ENCODE results near the gene RPTOR.

Gene RPTOR

DNA sequence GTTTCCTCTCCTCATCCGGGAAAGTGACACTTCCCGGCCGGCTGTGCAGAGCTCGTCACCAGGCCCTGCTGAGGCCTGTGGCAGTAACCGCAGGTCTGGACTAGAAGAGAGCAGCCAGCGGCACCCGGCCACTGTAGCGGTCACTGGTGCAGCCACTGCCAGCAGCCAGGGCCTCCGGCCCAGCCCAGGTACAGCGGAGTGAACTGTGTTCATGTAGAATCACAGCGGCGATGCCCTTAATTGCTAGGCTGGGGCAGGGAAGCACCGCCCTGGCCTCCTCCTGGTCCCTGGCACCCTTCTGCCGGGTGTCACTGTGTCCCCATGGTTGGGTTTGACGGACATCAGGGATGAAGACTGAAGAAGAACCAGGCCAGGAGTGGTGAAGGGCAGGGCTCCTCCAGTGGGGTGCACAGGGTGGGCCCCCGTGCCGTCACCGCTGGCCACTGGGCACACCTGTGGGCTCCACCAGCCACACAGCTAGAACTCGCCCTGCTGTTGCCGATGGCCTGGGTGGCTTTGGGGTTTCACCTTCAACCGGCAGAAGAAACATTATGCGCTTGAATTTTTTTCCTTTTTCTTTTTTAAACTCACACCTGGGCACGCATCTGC is 281.8 kb downstream of the RPTOR start:
- no peak for DNase-seq (ENCODE audit: low read depth in 2 of 2, low spot score in 1 of 2)

DNA sequence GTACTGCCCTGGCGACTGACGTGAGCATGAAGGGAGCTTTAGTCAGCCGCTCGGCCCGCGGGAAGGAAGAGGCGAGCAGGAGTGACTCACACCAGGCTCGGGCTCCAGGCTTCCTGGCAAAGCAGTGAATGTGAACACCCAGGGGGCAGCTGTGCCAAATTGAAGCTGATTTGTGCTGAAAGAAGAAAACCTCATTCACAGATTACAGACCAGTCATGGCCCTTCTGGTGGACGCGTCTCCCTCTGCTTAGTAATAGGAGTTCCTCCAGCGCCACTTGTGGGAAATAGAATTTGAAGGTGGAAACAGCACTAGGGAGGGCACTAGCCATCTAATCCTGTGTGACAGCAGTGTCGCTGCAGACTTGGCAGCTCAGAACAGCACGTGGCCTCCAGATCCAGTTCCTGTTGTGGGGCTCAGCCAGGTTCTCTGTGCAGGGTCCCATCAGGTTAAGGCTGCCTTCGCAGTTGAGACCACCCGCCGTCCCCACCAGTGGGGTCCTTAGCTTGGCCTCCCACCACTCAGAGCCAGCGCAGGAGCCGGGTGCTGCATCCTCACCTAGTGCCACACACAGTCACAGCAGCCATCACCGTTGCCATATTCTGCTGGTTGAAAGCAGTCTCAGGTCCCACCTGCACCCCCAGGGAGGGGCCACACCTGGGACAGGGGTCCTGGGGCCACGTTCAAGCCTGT is 282.5 kb downstream of the RPTOR start:
- DNase-seq (ENCODE audit: low read depth in 2 of 2, low spot score in 1 of 2): no peak

DNA sequence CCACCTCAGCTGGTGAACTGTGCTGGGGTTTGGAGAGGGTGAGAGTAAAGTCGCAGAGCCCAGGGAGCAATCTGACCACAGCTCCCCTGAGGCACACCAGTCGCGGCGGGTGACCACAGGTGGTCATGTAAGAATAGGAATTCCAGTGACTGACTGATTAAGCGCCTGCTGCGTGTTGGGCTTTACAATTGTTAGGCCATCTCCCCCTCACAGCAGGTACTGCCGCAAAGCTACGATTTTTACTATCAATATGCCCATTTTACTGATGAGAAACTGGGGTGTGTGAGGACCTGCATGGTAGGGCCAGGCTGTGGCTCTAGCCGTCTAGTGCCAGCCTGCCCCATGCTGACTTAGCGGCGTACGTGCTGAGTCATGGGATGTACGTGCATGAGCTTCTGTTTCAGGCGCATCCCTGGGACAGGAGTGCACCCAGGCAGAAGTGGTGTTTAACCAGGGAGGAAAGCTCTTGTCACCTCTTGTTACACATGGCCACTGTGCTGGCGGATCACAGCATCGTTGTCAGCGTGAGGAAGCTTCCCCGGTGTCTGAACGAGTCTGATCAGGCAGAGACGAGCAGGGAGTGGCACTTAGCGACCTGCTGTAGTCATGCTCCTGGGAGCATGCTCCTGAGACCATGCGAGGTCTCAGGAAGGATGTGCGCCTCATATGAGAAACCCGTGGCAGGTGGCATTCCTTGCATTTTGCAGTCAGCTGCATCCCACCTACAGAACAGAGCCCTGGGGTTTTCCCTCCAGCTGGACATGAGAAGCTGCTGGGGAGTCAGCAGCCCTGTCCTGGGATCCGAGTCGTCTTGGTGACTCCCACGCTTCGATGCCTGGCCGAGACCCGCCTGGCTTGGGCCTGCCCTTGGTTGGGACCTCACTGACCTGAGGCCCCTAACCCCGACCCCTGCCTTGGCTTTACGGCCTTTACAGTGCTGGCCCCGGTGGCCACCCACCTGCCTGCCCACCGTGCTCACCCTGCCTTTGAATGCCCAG is 283.3 kb downstream of the RPTOR start:
- DNase-seq (ENCODE audit: low read depth in 2 of 2, low spot score in 1 of 2): no peak

DNA sequence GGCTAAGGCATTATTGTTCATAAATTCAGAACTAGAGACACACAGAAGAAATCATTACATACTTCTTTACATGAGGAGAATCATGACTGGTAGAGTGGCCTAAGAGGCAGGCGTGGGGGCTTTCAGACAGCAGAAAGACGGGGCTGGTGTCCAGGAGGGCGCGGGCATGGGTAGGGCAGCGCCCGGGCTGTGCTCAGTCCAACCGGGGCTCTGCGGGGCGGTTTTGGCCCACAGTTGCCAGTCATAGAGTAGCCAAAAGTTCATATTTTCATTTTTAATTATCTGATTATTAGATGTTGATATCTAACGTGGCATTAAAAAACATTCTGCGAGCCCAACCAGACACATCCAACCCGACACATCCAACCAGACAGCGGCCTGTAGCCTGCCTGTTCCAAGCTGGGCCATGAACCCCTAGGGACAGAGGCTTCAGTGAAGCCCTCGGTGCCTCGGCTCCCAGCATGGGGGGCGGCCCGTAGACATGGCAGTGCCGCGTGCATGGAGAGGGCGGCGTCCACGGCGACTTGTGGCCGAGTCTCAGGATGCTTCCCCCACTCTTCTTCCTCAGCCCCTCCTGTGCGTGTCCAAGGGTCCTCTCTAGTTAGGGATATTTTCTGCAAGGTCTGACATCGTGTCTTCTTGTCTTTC is 284.7 kb downstream of the RPTOR start:
- DNase-seq (ENCODE audit: low read depth in 2 of 2, low spot score in 1 of 2): no peak

DNA sequence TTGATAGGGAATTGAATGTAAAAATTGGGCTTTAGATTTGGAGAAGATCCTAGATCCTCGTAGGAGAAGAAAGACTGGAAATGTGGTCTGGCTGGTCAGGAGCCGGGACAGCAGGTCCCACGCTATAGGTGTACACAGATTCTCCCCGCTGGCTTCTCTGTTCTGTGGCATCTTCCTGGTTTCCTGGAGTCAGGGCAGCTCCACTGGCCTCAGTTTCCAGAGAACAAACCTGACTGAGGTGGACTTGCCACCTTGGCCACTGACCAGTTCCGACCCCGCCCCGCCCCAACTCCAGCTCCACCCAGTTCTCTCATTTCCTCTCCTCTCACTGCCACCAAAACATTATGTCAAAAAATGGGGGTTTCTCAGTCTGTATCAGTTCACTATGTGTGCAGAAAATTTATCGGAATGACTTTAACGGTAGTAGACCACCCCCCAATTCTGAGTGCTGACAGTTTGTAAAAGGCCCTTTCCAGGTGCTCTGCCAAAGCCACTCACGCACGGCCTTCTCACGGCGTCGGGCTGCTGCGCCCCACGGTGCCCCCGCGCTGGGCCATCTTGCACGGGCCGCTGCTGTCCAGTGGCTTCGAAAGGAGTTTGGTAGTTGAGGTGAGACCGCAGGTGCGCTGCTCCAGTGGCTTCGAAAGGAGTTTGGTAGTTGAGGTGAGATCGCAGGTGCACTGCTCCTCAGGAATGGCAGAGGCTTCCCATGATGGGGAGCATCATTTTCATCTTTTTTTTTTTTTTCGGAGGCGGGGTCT is 285.6 kb downstream of the RPTOR start:
- DNase-seq (ENCODE audit: low read depth in 2 of 2, low spot score in 1 of 2): no peak

DNA sequence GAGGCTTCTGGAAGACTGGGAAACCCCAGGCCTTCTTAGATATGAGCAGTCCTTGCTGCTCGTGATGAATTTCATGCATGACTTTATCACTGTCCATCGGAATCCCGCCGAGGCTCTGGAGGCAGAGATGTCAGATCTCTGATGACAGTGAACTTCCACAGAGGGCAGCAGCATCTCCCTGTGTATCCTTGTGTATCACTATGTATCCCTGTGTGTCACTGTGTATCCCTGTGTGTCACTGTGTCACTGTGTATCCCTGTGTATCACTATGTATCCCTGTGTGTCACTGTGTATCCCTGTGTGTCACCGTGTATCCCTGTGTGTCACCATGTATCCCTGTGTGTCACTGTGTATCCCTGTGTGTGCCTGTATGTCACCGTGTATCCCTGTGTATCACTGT is 286.9 kb downstream of the RPTOR start:
- no peak for DNase-seq (ENCODE audit: low read depth in 2 of 2, low spot score in 1 of 2)

DNA sequence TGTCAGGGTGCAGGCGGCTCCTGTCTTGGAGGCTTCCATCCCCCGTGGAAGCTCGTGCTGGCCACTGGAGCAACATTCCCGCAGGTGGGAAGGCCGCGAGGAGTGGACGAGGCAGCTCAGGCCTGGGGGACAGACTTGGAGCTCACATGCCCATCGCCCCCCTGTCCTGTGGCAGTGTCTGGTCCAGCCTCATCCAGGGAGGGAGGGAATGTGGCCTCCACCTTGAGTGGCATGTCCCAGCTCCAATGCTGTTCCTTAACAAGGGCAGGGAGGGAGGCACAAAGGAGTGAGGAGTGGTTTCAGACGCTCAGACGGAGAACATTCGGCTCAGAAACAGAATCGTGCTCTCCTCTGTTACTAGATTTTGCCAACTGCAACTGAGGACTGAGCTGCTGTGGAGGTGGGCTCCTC is 287.6 kb downstream of the RPTOR start:
- DNase-seq (ENCODE audit: low read depth in 2 of 2, low spot score in 1 of 2): no peak

DNA sequence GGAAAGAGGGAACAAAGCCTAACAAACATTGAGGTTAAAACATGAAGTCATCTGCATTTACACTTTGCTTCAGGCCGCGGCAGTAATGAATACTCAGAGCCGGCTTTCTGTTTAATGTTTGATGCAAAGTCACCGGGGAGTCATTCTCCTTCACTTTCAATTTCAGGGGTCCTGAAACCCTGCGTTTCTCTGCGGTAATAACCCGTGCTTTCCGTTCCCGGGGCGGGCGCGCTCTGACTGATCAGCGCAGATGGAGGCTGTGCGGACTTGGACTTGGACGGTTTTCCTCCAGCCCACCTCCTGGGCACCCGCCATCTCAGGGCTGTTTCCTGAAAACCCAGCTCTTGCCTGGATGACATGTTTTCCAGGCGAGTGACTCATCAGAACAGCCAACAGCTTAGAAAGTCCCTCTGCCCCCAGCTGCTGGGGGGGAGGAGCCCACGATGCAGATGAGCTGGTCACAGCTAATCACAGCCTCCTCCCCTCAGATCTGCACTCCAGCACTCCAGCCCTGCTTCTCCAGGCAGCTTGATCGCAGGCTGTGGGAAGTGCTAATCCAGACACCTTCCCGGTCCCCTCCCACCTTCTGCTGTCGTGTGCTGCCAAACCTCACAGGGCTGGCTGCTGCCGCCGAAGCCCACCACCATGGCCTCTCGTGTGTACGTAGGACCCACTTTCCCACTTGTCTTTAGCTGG is 288.4 kb downstream of the RPTOR start:
- peak; percentile 35 to 56 for DNase-seq (ENCODE audit: low read depth in 2 of 2, low spot score in 1 of 2)

DNA sequence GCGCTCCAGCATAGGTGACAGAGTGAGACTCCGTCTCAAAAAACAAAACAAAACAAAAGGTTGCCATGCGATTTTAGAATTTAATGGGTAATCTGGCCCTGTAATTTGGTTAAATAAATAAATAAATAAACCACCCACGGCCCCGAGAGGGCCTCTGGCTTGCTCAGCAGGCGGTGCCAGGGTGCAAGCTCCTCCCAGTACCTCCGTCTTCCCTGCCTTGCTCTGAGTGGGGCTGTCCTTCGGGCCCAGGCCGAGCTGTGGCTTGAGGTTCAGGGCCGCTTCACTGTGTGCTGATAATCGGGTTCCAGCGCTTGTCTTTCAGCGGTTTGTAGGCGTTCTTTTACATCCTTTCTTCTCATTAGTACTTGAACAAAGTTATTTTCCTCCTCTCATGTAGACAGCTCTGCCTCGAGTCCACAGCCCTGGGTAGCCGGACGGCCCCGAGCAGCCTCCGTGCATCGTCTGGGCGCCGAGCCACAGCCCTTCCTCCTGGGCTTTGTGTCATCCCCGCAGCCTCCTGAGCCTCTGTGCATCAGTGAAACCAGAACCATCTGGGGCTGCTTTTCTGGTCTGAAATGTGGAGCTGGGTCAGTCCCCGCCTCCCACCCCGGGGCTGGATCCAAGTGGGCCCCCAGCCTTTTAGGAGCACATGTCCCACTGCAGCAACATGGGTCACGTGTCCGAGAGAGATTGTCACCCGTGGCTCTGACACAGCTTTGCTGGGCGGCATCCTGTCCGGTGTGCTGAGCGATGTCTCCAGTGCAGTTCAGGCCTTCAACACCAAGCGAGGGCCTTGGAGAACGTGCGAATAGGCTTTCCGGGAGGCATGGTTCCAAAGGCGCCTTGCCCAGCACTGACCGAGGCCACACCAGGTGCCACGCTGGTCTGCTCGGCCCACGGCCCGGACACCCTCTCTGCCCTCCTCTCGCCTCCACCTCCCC is 289.6 kb downstream of the RPTOR start:
- no peak for DNase-seq (ENCODE audit: low read depth in 2 of 2, low spot score in 1 of 2)

DNA sequence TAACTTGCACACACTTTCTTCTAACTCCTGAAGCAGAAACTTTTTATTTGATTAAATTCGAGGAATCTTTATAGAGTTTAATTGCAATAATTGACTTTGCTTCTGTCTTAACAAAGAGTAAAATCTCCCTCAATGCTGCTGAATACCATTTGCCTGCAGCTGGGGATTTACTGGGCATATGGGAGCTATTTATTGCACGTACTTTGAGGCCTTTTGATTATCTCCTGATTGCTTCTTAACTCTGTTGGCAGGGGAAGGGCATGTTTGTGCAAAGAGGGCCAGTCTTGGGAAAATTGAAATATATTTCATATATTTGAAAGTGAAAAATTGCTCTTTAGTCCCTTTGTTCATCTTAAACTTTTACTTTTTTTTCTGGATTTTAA is 290.2 kb downstream of the RPTOR start:
- no peak for DNase-seq (ENCODE audit: low read depth in 2 of 2, low spot score in 1 of 2)

DNA sequence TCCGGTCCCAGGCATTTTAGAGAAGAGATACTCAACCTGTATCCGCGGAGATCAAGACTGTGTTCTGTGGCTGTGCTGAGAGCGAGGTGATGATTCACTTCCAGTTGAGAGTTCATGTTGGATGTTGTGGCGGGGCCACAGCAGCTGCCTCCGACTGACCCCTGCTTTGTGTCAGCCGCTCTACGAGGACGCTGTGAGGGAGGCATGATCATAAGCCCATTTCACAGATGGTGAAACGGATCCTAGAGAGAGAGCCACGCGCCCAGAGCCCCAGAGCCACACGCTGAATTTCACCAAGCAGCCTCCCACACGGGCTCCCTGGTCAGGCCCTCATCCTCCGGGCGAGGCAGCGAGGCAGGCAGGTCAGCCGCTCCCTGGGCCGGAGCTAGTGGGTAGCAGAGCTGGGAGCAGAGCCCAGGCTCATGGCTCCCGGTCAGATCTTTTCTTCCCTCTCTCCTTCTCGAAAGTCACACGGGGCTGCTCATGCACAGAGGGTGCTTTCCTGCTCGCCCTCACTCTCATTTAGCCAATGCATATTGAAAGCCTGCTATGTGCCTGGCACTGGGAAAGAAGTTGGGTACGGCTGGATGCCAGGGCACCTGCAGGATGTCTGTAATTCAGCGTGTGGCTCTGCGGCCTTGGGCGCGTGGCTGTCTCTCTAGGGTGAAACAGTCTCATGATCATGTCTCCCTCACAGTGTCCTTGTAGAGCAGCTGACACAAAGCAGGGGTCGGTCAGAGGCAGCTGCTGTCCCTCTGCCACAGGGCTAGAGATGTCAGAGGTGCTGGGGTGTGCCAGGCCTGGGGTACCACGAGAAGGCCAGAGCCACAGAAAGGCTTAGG is 291.4 kb downstream of the RPTOR start:
- DNase-seq (ENCODE audit: low read depth in 2 of 2, low spot score in 1 of 2): no peak

DNA sequence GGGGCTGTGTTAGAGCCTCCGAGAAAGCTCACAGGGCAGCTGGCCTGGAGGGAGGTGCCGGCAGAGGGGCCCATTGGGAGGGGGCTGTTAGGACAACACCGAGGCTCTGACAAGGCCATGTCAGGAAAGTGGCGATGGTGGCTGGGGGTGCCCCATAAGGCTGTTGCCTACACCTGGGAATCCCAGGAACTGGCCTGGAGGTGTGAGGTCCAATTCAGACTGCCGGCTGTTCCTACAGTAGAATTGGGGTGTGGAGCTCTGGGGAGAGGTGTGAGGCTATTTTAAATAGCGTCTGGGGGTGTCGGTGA is 292.0 kb downstream of the RPTOR start:
- no peak for DNase-seq (ENCODE audit: low read depth in 2 of 2, low spot score in 1 of 2)

DNA sequence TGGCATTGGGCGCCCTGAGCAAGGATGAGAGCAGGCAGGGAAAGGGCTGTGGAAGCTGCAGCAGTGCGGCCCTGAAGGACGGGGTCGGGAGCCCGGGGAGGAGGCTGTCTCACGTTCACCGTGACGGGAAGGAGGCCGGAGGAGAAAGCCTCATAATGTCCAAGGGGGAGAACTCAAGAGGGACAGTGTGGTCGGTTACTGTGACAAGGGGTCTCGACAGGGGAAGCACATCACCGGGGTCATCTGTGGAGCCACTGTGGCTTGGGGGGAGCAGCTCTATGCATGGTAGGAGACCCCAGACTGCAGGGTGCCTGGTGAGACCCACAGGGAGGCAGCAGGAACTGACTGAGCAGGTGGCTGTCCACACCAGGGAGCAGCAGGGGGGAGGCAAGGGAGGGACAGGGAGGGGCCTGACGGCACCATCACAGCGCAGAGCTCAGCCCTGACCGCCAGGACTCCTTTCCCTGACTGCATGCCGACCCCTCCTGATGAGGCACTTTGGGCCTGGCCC is 292.4 kb downstream of the RPTOR start:
- DNase-seq (ENCODE audit: low read depth in 2 of 2, low spot score in 1 of 2): no peak

DNA sequence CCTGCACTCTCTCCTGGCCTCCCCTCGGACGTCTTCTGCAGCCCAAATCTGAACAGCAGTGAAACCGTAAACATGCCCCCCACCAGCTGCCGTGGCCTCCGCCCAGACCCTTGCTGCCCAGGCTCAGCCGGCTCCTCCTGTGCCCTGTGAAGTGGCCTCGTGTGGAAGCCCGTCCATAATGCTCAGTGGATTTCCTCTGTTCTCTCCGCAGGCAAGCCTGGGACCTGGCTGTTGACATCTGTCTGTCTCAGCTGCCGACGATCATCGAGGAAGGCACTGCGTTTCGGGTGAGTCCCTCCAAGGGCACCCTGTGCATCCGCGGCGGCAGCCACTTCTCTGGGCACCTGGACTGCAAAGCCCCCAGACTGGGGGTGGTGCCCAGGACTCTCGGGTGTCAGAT is 293.1 kb downstream of the RPTOR start:
- DNase-seq (ENCODE audit: low read depth in 2 of 2, low spot score in 1 of 2): no peak

DNA sequence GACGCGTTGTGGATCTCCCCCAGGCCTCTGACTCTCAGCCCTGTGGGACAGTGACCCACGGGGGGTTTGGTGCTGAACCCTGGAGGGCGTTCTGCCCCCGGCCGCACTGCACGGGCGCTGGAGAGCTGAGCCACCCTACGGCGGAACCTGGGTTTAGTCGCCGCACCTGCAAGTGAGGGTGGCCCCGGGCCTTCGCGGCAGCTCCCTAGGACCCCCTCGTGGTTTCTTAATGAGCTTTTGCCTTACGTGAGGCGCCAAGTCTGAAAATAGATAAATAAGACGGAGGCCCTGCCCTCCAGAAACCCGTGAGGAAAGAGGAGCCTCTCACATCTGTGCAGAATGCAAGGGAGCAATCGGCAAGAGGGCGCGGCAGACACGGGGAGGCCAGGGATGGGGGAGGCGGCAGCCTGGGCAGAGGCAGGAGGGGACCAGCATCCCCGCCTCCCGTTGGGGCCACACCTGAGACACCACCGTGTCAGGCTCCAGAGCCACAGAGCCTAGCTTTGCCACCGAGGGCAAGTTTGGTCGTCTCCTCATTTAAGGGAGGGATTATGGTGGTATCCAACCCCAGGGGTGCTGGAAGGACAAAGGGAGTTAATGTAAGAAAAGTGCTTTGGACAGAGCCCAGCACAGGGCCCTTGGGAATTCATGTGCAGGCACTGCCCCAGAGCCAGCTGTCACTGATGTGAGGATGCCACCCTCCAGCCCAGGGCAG is 293.8 kb downstream of the RPTOR start:
- no peak for DNase-seq (ENCODE audit: low read depth in 2 of 2, low spot score in 1 of 2)

DNA sequence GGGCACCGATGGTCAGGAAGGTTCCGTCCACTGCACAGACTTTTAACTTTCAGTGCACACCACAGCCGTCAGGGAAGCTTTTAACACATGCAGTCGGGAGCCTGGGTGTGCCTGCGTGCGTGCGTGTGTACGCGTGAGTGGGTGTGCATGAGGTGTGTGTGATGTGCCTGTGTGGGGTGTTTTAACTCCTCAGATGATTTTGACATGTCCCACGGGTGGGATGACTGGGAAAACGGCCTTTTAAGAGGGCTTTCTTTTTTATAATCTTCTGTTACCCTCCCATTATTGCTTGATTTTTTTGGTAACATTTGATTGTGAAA is 294.3 kb downstream of the RPTOR start:
- no peak for DNase-seq (ENCODE audit: low read depth in 2 of 2, low spot score in 1 of 2)

DNA sequence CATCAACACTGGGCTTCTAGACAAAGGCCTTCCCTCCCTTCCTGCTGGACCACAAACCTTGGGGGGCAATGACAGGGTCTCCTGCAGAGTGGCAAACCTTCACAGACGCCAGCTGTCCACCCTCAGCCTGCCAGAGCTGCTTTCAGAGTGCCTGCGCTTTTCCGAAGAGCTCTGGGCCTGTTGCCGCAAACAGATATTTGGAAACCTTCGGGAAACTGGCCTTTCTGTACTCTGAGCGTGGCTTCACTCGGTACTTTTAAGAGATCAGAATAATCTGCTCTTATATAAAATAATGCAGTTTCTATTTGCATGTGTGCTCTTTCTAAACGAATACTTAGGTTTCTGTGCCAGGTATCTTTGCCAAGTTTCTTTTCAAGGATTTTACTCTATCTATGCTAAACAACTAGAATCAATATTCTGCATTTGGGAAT is 294.9 kb downstream of the RPTOR start:
- DNase-seq (ENCODE audit: low read depth in 2 of 2, low spot score in 1 of 2): no peak

DNA sequence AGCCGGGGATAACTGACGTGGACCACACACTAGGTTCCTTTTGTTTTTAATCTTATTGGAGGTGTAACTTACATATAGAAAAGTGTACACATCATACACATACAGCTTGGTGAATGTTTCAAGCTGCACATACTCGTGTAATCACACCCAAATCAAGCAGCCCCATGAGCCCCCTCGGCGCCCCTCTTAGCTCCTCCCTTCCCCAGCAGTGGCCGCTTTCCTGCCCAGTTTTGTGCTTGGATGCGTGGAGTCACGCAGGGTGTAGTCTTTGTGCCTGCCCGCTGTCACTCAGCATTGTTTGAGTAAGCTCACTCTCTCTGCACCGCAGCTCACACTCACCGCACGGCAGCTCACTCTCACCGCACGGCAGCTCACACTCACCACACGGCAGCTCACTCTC is 295.3 kb downstream of the RPTOR start:
- DNase-seq (ENCODE audit: low read depth in 2 of 2, low spot score in 1 of 2): no peak

All from stimulated activated CD8-positive, alpha-beta memory T cell treated with anti-CD3 and anti-CD28 coated beads, Interleukin-4, amount 100 ng/mL, for 1 hour (primary cell).